OCI-M2 (cell line): ENCODE data around the gene PNMA8C.
"Not testable (repeated sequence)": the region's sequence is repeated elsewhere in the genome, so short reads cannot be mapped to it uniquely, and the experiment has no call there.

Experiments
- DNase-seq: peaks from one replicate; lab custom pipeline; 2025; ENCODE audit not compliant: unreplicated experiment; lab: John Stamatoyannopoulos, UW

The PNMA8C gene

DNA sequence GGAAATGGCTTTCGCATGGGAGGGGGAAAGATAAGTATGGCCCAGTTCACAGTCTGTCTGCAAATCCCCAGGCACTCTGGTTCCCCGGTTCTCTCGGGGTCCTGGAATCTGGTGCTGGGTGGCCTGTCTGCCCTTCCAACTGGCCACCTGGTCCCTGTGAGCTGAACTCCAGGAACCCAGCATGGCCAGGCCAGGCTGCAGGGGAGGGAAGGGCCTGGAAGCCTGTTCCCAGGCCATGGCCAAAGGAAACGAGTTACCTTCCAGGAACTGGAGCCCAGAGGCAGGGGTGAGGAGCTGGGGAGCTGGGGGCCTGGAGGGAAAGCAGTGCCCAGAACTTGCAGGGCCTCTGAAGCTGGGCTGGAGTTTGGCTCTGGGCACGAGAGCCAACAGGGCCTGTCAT lies 19.1 kb upstream of the PNMA8C start:
- DNase-seq, result no peak

DNA sequence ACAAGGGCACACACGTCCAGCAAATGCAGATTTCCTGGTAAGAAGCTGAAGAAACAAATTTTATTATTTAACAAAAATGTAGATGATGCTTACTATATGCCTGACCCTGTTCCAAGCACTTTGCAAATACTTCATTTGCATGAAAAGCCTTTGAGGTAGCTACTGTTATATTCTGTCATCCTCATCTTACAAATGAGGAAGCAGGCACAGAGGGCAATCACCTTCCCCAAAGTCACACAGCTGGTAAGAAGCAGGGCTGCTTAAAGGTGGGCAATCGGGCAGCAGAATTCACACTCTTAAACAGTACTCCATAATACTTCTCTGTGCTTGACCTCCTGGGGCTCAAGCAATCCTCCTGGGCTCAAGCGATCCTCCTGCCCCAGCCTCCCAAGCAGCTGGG lies 18.3 kb upstream of the PNMA8C start:
- DNase-seq, result no peak

DNA sequence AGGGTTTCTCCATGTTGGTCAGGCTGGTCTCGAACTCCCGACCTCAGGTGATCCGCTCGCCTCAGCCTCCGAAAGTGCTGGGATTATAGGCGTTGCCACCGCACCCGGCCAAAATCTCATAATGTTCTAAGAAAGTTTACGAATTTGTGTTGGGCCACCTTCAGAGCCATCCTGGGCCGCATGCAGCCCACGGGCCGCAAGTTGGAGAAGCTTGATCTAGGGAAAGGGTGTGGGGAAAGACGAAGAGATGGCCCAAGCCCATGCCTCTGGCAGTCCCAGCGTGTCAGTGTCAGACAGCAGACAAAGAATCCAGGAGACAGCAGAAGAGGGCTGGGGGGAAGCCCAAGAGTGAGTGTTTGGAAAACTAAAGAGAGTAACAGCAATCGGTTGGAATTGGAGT lies 17.3 kb upstream of the PNMA8C start:
- no peak for DNase-seq

DNA sequence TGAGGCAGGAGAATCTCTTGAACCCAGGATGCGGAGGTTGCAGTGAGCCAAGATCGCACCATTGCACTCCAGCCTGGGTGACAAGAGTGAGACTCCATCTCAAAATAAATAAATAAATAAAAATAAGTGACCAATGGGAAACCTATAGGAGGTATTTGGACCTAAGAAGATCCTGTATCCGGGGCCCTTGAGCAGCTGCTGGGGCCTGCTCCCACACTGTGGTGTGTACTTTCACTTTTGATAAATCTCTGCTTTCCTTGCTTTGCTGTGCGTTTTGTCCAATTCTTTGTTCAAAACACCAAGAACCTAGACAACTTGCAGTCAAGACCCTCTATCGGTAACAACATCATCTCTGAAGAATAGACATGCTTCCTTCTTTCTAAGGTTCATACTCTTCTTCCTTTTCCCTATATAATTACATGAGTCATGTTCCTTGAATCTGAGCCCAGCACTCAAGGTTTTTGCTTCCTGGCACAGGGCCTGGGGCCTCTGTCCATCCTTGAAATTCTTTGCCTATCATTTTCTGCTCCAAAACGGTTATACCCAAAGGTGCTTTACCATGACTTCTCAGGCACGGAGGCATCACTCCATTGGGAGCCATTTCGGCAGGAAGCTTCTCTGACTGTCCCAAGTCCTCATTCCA lies 14.2 kb upstream of the PNMA8C start:
- DNase-seq, result no peak

DNA sequence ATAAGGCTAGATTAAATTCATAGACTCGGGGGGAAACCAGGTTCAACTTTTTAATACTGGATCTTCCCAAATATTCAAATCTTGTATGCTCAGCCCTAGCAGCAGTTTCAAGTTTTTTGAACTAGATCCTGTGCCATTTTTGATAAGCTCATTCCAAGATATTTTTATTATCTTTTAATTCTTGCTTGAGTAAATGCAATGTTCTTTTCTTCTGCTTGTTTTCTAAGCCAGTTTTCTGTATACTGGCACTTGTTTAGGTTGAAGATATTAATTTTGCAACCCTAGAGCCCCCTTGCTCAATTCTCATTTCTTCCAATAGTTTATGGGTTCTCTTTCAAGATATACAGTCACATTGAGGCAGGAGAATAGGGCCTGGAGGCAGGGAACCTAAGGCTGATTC lies 13.1 kb upstream of the PNMA8C start:
- no peak for DNase-seq

DNA sequence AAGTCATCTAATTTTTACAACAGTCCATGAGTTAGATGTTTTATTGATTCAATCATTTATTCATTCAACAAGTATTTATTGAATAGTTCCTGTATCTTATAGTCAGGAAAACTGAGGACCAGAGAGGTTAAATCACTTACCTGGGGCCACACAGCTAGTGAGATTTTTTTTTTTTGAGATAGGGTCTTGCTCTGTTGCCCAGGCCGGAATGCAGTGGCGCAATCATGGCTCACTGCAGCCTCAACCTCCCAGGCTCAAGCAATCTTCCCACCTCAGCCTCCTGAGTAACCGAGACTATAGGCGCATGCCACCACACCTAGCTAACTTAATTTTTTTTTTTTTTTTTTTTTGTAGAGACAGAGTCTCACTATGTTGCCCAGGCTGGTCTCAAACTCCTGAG lies 7.0 kb upstream of the PNMA8C start:
- not testable (repeated sequence) for DNase-seq

DNA sequence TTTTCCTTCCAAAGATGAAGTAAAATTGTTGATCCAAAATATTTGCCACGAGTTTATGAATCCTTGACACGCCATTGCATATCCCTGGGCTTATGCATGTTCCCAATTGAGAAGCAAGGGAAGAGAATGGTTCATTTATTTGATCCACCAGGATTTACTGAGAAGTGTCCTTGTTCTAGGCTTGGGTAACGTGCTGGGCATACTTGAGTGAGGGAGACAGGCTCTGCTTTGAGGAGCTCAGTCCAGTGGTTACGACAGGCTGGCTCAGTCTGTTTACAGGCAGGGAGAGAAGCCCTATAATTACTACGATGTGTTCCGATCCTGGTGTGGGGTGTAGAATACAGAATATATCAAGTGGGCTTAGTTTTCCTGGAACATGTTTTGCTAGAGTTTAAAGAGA lies 6.3 kb upstream of the PNMA8C start:
- DNase-seq, result no peak

DNA sequence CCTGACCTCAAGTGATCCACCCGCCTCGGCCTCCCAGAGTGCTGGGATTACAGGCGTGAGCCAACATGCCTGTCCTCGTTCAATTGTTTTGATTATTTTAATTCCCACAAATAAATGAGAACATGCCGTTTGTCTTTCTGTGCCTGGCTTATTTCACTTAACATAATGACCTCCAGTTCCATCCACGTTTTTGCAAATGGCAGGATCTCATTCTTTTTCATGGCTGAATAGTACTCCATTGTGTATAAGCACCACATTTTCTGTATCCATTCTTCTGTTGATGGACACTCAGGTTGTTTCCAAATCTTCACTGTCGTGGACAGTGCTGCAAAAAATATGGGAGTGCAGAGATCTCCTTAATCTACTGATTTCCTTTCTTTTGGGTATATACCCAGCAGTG lies 4.7 kb upstream of the PNMA8C start:
- DNase-seq, result not testable (repeated sequence)

DNA sequence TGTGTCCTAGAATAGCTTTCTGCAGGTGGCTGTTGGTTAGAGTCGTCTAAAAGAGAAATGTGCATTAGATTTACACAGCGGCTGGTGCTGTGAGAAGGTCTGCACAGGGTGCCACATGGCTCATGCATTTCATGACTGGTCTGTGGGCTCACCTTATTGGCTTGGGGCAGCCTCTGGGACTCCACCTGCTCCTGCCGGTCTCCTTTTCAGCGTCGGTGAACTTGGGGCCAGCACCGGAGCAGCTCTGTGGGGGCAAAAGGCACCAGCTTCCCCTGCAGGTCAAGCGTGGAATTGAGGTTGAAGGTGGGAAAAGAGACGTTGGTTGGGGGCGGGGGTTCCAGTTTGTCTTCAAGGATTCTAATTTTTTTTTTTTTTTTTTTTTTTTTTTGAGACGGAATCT lies 3.1 kb upstream of the PNMA8C start:
- DNase-seq, result no peak

DNA sequence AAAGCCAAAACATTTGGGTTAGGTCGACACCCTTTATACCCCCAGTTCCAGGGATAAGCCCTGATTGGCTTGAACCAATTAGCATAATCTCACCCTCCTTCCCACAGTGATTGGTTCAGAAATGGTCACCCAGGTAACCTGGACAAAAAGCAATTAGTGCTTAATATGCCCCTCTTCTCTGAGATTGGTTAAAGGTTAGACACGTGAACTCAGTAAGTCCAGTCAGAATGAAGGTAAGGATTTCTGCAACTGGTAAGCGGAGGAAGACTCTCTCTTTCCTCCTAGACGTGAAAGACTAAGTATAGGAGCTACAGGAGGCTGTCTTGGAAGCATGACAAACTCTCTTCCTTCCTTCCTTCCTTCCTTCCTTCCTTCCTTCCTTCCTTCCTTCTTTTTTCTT lies 1.3 kb upstream of the PNMA8C start:
- no peak for DNase-seq

DNA sequence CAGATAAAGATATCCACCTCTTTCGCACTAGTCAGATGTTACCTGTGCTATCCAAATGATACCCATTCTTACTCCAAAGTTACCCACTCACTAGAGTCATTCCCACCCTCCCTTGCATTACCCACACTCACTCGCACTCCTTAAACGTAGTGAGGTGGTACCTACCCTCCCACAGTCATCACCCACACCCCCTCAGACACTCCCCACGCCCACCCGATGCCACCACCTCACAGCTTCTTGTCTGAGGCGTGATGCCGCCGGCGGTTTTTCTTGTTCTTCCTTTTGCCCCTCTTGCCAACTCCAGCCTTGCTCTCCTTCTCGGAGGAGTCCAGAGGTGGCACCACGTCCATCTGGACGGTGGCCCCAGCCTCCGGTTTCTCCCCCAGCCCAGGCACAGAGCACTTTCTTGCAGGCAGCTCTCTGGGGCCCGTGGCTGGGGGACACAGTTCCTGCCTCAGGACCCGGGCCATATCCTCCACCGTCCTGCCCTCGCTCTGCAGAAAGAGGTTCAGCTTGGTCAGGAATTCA lies 1.2 kb downstream of the PNMA8C start:
- no peak for DNase-seq

DNA sequence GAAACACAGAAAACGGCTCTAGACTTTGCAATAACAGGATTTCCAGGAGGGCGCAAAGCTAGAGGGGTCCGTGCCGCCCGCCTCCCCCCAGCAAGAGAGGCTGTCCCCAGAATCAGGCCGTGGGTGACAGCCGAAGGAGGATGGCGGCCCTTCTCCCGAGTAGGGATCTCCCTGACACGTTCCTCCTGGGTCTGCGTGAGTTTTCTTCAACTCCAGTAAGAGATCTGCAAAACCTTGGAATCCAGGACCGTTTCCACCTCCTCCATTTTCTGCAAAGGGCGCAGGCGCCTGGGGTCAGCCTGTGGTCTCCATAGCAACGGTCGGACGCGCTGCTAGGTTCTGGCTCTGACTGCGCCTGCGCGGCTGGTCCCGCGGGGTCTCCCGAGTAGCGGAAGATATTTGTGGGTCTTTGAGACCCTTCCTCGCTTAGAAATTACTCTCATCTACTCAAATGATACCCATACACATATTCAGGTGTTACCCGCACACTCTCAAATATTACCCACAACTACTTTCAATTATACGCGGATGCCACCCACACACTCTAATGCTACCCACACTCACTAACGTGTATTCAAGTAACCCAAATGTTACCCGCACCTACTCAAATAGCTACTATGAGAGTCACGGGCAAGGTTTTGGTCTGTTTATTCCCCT lies 2.1 kb downstream of the PNMA8C start:
- peak; percentile 82 for DNase-seq

DNA sequence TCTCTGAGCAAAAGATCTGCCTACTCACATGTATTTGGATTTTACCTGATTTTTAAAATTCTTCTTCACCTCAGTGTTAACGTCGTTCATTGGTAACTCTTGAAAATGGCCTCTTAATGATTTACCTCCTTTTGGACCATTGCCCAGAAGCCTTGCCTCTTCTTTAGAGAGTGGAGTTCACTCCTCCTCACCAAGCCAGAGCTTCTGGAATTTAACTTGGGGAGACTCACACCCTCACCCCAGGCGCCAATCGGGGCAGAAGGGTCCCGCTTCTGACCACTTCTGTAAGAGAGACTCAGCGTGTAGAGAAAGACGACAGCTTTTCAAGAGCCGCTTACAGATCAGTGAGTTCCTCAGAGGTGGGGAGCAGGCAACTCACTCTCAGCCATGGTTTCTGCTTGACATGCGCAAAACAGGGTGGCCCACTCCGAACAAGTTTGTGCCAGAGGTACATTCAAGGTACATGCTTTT lies 2.7 kb downstream of the PNMA8C start:
- DNase-seq, result no peak

DNA sequence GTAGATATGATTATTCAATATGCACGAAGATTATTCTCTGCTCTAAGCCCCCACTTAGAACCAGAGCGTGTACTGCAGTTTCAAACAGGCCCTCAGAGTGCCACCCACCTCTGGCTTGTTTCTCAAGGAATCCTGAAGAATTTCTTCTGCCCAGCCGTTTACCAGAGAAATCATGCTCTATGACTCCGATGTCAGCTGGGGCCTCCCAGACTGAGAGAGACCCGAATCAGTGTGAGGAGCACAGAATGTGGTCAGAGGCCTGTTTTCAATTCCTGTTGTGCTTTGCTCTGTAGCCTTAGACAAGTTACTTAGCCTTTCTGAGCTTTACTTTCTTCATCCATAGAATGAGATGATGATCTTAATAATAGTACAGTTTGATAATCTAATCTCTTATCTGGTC lies 5.5 kb downstream of the PNMA8C start:
- DNase-seq, result no peak

DNA sequence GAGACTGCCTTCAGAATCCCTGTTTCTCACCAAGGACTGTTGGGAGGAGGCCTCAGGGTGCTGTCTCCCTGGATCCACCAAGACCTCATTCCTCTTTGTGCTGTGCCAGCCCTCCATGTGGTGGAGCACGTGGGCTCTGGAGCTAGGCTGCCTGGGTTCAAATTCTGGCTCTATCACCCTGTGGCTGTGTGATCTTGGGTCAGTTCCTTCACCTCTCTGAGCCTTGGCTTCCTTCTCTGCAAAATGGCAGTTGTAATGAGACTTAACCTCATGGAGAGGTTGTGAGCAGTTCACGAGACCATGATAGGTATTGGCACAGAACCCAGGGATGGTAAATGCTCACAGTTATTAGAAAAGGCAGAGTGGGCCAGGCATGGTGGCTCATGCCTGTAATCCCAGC lies 6.4 kb downstream of the PNMA8C start:
- DNase-seq, result no peak

DNA sequence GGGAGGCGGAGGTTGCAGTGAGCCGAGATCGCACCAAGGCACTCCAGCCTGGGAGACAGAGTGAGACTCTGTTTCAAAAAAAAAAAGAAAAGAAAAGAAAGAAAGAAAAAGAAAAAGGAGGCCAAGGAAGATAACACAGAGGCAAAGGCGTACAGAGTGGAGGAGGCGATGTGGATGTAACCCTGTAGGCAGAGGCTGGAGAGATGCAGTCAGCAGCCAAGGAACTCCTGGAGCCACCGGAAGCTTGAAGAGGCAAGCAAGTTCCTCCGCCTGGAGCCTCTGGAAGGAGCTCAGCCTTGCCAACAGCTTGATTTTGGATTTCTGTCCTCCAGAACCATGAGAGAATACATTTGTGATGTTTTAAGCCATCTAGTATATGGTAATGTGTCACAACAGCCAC lies 8.7 kb downstream of the PNMA8C start:
- no peak for DNase-seq

DNA sequence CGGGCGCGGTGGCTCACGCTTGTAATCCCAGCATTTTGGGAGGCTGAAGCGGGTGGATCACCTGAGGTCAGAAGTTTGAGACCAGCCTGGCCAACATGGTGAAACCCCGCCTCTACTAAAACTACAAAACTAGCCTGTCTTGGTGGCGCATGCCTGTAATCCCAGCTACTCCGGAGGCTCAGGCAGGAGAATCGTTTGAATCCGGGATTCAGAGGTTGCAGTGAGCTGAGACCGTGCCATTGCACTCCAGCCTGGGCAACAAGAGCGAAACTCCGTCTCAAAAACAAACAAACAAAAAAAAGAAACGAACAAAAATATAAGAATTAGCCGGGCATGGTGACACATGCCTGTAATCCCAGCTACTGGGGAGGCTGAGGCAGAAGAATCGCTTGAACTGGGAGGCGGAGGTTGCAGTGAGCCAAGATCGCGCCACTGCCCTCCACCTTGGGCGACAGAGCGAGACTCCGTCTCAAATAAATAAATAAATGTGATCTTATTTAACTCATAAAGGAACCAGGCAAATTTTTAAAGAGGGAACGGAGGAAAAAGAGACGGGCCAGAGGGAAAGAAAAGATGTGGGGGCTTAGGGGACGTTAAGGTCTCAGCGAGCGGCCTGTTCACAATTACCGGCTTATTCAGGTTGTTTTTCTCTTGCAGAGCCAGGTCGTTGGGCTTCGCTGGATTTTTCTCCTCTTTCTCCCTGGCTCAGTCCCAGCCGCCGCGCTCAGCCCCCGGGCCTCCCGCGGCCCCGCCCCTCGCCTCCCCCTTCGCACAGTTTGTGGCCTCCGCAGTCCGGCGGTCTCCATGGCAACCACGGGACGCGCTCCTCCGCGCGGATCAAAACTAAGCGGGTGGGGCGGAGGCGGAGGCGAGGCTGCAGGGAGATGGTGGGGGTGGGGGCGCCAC lies 12.7 kb downstream of the PNMA8C start:
- DNase-seq, result peak; percentile 35

DNA sequence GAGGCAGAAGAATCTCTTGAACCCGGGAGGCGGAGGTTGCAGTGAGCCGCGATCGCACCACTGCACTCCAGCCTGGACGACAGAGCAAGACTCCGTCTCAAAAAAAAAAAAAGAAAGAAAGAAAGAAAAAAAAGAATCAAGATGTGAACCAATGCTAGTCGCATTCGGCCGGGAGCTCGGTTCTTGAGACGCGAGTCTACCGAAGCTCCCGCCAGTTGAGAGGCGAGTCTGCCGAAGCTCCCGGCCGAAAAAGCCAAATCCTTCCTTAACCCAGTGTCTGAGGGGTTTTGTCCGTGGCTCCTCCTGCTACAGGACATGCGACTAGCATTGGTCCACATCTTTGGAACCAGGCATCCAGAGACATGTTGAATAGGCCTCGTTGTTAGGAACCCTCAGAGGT lies 13.8 kb downstream of the PNMA8C start:
- not testable (repeated sequence) for DNase-seq

DNA sequence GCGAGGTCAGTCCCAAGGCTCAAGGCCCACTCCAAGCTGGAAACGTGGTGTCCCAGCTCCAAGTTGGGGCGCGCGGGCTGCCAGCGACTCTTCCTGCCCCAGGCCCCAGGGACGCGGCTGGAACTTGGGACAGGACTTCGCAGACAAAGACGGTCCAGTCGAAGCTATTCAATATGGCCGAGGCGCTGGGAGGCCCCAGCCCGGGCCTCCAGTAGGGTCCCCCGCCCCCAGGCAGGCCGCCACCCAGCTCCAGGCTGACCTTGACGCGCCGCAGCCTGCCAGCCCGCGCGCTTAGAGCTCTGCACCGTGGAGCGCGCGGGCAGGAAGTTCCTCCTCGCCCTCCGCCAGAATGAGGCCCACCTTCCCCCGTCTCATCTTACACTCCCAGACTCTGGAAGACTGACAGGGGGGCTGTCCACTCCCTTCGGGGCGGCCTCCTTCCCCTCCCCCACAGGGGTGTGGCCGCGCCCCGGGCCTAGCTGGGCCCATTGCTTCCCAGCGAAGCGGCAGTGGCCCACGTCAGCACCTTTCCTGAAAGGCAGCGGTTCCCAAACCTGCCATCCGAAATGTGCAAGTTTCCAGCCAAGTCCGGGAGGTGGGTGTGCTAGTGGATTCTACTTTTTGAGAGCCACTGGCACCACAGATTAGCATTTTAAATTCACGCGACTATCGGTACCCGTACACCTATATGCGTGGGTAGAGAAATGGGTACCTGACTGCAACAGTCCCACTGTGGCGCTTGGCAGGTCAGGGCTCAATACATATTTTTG lies 15.3 kb downstream of the PNMA8C start, which contains the start of gene CCDC8:
Gene CCDC8, minus strand, starts transcription at position 303 of the 770 bp plus-strand sequence. CDS start 754 bp downstream, outside the sequence.
- DNase-seq, result peak; percentile 95

DNA sequence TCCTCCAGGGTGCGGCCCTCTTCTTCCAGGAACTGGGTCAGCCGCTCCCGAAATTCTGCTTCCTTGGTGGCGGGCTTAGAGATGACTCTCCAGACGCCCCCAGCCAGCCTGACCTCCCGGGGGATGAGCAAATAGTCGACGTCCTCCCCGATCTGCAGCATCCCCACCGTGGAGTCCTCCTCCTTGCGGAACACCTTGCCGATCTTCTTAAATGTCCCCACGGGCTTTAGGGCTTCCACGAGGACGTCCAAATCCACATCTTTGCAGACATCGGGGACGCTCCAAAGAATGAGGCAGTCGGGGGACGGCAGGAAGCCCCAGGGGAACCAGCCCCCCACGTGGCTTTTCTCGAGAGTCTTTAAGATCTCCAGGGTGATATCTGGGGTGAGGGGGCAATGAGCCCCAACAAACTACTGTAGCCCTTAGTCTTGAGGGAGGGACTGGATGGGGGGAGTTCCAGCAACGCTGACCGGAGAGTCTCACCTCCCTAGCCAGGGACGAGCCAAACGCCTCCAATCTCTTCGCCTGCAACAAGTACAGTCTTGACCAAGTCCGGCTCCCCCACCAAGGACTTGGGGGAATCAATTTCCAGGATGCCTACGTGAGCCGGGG lies 16.0 kb downstream of the PNMA8C start:
- peak; percentile 20 for DNase-seq
